ENCODE data around the gene GRM8.

DNA sequence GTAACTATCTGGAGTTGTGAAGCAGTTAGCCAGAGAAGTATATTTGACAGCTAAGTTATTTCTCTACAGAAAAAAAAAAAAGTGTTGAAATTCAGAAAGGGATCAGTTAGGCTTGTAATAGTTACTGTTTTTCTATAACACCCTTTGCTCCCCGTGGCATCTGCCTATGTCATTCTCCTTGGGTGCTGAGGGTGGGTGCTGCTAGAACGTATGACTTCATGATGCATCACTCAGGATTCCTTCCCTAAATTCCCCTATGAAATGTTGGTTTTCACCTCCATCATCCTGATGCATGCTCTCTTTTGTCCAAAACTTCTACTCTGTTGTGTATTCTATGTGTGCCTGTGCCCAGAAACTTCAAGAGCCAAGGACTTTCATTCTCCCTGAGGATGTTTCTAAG is 536.4 kb downstream of the GRM8 start:
- TF ChIP-seq, protein P1, sequence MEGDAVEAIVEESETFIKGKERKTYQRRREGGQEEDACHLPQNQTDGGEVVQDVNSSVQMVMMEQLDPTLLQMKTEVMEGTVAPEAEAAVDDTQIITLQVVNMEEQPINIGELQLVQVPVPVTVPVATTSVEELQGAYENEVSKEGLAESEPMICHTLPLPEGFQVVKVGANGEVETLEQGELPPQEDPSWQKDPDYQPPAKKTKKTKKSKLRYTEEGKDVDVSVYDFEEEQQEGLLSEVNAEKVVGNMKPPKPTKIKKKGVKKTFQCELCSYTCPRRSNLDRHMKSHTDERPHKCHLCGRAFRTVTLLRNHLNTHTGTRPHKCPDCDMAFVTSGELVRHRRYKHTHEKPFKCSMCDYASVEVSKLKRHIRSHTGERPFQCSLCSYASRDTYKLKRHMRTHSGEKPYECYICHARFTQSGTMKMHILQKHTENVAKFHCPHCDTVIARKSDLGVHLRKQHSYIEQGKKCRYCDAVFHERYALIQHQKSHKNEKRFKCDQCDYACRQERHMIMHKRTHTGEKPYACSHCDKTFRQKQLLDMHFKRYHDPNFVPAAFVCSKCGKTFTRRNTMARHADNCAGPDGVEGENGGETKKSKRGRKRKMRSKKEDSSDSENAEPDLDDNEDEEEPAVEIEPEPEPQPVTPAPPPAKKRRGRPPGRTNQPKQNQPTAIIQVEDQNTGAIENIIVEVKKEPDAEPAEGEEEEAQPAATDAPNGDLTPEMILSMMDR (conservative IDR thresholded peaks at IDR 0.05; ENCODE audit: low read depth, low read length), result no peak
- TF ChIP-seq EZH2 (IDR thresholded peaks at IDR 0.05; ENCODE audit: borderline replicate concordance, low read depth, low read length, poor library complexity, severe bottlenecking), result no peak
